GM19463 (cell line): Measurements from ENCODE around the gene CACHD1.
A peak's percentile ranks its signal among the peaks of the same experiment; 100 is the strongest.

Experiments used
- ATAC-seq: cut with Tn5 transposase; IDR thresholded peaks from one replicate; pipeline ENCODE4 v1.9.1; 2021; ENCODE audit warnings: mild to moderate bottlenecking, moderate library complexity; ENCODE audit not compliant: unreplicated experiment

Gene CACHD1

GRCh38 chr1:64650411-64650810, 180.5 kb downstream of the CACHD1 start:
- no peak for ATAC-seq

GRCh38 chr1:64651841-64652240, 181.9 kb downstream of the CACHD1 start:
- ATAC-seq = no peak

- ATAC-seq = no peak
Observed at GRCh38 chr1:64653466-64653865, 183.5 kb downstream of the CACHD1 start.

- ATAC-seq = no peak
Observed at GRCh38 chr1:64654519-64655341, 184.8 kb downstream of the CACHD1 start.

GRCh38 chr1:64655861-64656260, 185.9 kb downstream of the CACHD1 start:
- no peak for ATAC-seq

- ATAC-seq = no peak
Observed at GRCh38 chr1:64659478-64660138, 189.7 kb downstream of the CACHD1 start.

- no peak for ATAC-seq
Observed at GRCh38 chr1:64663668-64664067, 193.7 kb downstream of the CACHD1 start.

- ATAC-seq = no peak
Observed at GRCh38 chr1:64664299-64664698, 194.4 kb downstream of the CACHD1 start.

- no peak for ATAC-seq
Observed at GRCh38 chr1:64669098-64669675, 199.3 kb downstream of the CACHD1 start.

GRCh38 chr1:64675718-64676345, 205.9 kb downstream of the CACHD1 start:
- ATAC-seq = no peak

GRCh38 chr1:64676386-64676785, 206.5 kb downstream of the CACHD1 start:
- no peak for ATAC-seq

- no peak for ATAC-seq
Observed at GRCh38 chr1:64677532-64677931, 207.6 kb downstream of the CACHD1 start.

- ATAC-seq = no peak
Observed at GRCh38 chr1:64678366-64678765, 208.4 kb downstream of the CACHD1 start.

- no peak for ATAC-seq
Observed at GRCh38 chr1:64679177-64679576, 209.2 kb downstream of the CACHD1 start.

GRCh38 chr1:64680599-64680998, 210.7 kb downstream of the CACHD1 start:
- ATAC-seq = no peak

- no peak for ATAC-seq
Observed at GRCh38 chr1:64681043-64681442, 211.1 kb downstream of the CACHD1 start.

GRCh38 chr1:64683419-64683818, 213.5 kb downstream of the CACHD1 start:
- ATAC-seq = no peak

GRCh38 chr1:64685217-64685616, 215.3 kb downstream of the CACHD1 start:
- ATAC-seq = no peak

GRCh38 chr1:64685765-64686341, 215.9 kb downstream of the CACHD1 start:
- no peak for ATAC-seq

GRCh38 chr1:64686828-64687724, 217.1 kb downstream of the CACHD1 start:
- peak; percentile 68 for ATAC-seq
